ENCODE measurements around the gene KHDRBS1. TPM values are rescaled to one million over a fixed set of nuclear protein-coding genes. Genes with fewer than 3 reads are reported as not detected.
"Not testable (repeated sequence)": the region's sequence is repeated elsewhere in the genome, so short reads cannot be mapped to it uniquely, and the experiment has no call there.

KHDRBS1 gene
- total RNA-seq, 1 donor from 2014 or later, result 79.5 TPM

GRCh38 chr1:32014199-32014947, 705 bp downstream of the KHDRBS1 start:
- H3K4me3 ChIP-seq, result peak overlapping the region; percentile 98
- intact Hi-C loops (cut with DNase I), result no loop called here
- no peak for TF ChIP-seq CTCF (IDR thresholded peaks at IDR 0.05)
- no peaks in the 10 kb centered on the region for H3K9me3 ChIP-seq
- H3K27ac ChIP-seq, result peak overlapping the region; percentile 99
- DNase-seq (peak; percentile 76), ATAC-seq (peak; percentile 30 to 55)
- H3K4me1 ChIP-seq, result peaks cover 46% of the 10 kb centered on the region
- H3K27me3 ChIP-seq (ENCODE audit: low read depth), result no peaks in the 10 kb centered on the region
- H3K36me3 ChIP-seq, result peaks cover 8% of the 10 kb centered on the region

GRCh38 chr1:32014948-32015273, 1.2 kb downstream of the KHDRBS1 start:
- Histone ChIP-seq H3K27ac (peak overlapping the region; percentile 99), H3K4me1 (peaks cover 52% of the 10 kb centered on the region), H3K4me3 (peak overlapping the region; percentile 98), H3K27me3 (ENCODE audit: low read depth) (no peaks in the 10 kb centered on the region), H3K9me3 (no peaks in the 10 kb centered on the region), H3K36me3 (peaks cover 8% of the 10 kb centered on the region)
- intact Hi-C loops (cut with DNase I), result no loop called here
- ATAC-seq, result no peak
- TF ChIP-seq CTCF (IDR thresholded peaks at IDR 0.05), result no peak
- DNase-seq, result no peak

DNA sequence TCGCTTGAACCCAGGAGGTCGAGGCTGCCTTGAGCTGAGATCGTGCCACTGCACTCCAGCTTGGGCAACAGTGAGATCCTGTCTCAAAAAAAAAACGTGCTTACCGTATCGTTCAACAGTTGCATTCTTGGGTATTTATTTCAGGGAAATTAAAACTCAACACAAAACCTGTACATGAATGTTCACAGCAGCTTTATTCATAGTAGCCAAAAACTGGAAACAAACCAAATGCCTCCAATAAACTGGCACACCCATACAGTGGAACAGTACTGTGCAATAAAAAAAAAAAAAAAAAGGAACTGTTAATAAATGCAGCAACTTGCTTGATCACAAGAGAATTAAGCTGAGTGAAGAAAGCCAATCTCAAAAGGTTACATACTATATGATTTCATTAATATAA, 6.7 kb downstream of the KHDRBS1 start:
- peaks cover 79% of the 10 kb centered on the region for H3K4me1 ChIP-seq
- ATAC-seq (peak; percentile 47 to 55), DNase-seq (no peak)
- peaks cover 29% of the 10 kb centered on the region for H3K36me3 ChIP-seq
- no peak overlapping the region for H3K4me3 ChIP-seq
- no peak overlapping the region for H3K27ac ChIP-seq
- intact Hi-C loops (cut with DNase I), result no loop called here
- H3K9me3 ChIP-seq, result no peaks in the 10 kb centered on the region
- H3K27me3 ChIP-seq (ENCODE audit: low read depth), result no peaks in the 10 kb centered on the region
- no peak for TF ChIP-seq CTCF (IDR thresholded peaks at IDR 0.05)

DNA sequence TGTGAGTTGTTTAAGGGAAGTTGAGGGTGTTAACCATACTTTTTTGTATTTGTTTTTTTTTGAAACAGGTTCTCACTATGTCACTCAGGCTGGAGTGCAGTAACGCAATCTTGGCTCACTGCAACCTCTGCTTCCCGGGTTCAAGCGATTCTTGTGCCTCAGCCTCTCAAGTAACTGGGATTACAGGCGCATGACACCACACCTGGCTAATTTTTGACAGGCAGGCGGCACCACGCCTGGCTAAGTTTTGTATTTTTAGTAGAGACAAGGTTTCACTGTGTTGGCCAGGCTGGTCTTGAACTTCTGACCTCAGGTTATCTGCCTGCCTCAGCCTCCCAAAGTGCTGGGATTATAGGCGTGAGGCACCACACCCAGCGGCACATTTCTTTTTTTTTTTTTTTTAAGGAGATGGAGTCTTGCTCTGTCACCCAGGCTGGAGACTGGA, 7.9 kb downstream of the KHDRBS1 start:
- ATAC-seq; H3K27ac ChIP-seq; H3K9me3 ChIP-seq; intact Hi-C loops (cut with DNase I); DNase-seq; H3K27me3 ChIP-seq (ENCODE audit: low read depth); H3K4me3 ChIP-seq: not testable (repeated sequence)
- peaks cover 29% of the 10 kb centered on the region for H3K36me3 ChIP-seq
- peaks cover 68% of the 10 kb centered on the region for H3K4me1 ChIP-seq

- intact Hi-C loops (cut with DNase I), result no loop called here
- no peaks in the 10 kb centered on the region for H3K9me3 ChIP-seq
- H3K27ac ChIP-seq, result no peak overlapping the region
- no peak for ATAC-seq
- TF ChIP-seq CTCF (IDR thresholded peaks at IDR 0.05), result no peak
- no peak for DNase-seq
- H3K4me1 ChIP-seq, result peaks cover 55% of the 10 kb centered on the region
- peaks cover 21% of the 10 kb centered on the region for H3K36me3 ChIP-seq
- no peaks in the 10 kb centered on the region for H3K27me3 ChIP-seq (ENCODE audit: low read depth)
- H3K4me3 ChIP-seq, result no peak overlapping the region
These were observed 9.7 kb downstream of the KHDRBS1 start for GRCh38 chr1:32023351-32023750.

DNA sequence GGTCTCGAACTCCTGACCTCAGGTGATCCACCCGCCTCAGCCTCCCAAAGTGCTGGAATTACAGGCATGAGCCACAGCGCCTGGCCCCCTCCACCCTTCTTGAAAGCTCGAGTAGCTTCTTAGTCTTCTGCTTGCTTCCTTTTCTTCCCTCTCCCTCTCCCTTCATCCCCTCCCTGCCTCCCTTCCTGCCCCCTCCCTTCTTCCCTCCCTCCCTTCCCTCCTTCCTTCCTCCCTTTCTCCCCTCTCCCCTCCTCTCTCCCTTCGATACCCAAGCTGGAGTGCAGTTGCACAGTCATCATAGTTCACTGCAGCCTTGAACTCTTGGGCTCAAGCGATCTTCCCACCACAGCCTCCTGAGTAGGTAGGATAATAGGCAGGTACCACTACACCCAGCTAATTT, 11.8 kb downstream of the KHDRBS1 start:
- H3K4me3 ChIP-seq, result no peak overlapping the region
- peaks cover 34% of the 10 kb centered on the region for H3K36me3 ChIP-seq
- H3K27ac ChIP-seq, result no peak overlapping the region
- no peak for DNase-seq
- H3K27me3 ChIP-seq (ENCODE audit: low read depth), result no peaks in the 10 kb centered on the region
- no peak for ATAC-seq
- intact Hi-C loops (cut with DNase I), result no loop called here
- peaks cover 35% of the 10 kb centered on the region for H3K4me1 ChIP-seq
- no peaks in the 10 kb centered on the region for H3K9me3 ChIP-seq
- TF ChIP-seq CTCF (IDR thresholded peaks at IDR 0.05), result no peak
